GM10847 (cell line): Measurements from ENCODE around the gene CSRNP2.

Source experiments
- POLR2A ChIP-seq: IDR thresholded peaks from 2 replicates; pipeline ENCODE4 v1.6.1; 2011; ENCODE audit not compliant: insufficient read length; ENCODE audit errors: extremely low read depth

The CSRNP2 gene

DNA sequence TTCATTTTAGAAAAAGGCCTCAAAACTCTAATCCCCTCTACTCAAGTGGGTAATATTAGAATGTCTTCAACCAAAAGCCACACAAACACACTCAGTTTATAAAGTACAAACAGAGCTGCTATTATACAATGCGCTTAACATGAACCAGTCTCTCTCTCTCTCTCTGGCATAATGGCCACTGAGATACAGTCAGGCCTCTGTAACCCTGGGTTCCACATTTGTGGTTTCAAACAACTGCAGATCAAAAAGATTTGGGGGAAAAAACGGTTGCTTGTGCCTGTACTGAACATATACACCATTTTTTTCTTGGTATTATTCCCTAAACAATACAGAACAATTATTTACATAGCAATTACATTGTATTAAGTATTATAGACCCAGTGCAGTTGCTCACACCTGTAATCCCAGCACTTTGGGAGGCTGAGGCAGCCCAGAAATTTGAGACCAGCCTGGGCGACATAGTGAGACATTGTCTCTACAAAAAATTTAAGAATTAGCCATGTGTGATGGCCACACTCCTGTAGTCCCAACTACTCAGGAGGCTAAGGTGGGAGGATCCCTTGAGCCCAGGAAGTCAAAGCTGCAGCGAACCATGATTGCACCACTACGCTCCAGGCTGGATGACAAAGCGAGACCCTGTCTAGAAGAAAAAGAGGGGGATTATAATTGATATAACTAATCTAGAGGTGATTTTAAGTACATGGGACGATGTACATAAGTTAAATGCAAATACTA, 62.8 kb downstream of the CSRNP2 start:
- no peak for TF ChIP-seq POLR2A

DNA sequence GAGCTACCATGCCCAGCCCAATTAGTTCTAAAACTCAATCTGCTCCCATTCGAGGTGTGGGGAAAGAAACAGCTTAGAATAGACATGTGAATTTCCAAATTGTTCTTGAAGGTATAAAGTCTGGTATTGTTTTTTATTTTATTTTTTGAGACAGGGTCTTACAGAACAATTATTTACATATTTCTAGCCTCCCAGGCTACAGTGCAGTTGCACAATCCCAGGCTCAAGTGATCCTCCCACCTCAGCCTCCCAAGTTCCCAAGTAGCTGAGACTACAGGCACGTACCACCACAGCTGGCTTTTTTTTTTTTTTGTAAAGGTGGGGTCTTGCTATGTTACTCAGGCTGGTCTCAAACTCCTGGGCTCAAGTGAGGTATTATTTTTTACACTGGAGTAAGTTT, 63.5 kb downstream of the CSRNP2 start:
- no peak for TF ChIP-seq POLR2A

DNA sequence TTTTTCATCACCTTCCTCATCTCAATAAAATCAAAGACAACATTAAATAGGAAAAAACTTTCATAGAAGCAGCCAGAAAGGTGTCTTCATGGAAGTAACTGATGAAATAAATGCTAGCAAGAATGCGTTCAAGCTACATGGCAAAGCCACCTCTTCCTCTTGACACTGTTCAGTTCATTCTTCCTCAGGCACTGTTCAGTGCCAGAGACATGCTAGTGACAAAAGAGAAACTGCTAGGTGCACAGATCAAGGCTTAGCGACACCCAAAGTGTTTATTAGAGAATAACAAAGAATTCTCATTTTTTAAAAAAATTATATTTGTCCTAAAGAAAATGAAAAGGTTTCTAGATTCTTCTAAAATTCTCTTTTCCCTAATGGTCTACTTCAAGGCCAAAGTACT, 64.4 kb downstream of the CSRNP2 start:
- TF ChIP-seq POLR2A, result no peak

GRCh38 chr12:51017452-51017851, 65.9 kb downstream of the CSRNP2 start:
- no peak for TF ChIP-seq POLR2A

DNA sequence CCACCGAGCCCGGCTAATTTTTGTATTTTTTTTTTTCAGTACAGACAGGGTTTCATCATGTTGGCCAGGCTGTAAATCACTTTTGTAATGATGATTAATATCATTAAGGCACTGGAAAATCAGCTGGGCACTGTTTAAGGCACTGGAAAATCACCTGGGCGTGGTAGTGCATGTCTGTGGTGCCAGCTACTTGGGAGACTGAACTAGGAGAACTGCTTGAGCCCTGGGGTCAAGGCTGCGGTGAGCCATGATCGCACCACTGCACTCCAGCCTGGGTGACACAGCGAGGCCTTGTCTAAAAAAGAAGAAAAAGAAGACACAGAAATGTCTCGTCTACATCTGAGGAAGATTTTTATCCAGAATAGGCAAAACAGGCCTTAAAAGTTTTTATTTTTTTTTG, 70.0 kb downstream of the CSRNP2 start:
- TF ChIP-seq POLR2A, result no peak

DNA sequence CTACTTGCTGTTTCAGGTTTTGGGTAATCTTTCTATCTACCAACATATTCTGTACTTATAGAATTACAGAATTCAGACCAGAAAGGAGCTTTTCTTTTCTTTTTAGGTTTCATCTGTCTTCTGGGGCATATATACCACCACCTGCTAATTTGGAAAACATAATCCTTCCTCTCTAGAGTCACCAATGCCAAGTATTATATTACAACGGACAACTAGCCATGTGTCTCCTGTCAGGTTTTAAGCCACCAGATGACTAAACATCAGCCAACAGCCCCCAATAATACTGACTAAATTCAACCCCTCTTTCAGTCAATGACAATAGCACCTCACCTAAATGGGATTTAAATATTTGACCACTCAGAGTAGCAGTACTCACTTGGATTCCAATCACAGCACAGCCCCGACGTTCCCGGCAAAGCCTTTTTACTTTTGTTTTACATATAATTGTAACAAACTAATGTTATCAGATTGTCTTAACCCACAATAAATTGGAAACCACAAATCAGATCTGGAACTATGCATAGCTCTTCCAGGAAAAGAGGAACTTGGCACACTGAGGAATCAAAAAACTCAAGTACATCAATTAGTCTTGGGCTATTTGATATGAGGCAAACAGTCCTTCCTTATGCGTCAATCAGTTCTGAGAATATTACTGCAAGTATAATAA, 70.7 kb downstream of the CSRNP2 start:
- TF ChIP-seq POLR2A, result no peak

GRCh38 chr12:51011955-51012354, 71.4 kb downstream of the CSRNP2 start:
- TF ChIP-seq POLR2A, result no peak
